ENCODE measurements around the gene SETBP1. TPM values are rescaled to one million over a fixed set of nuclear protein-coding genes. Genes with fewer than 3 reads are reported as not detected.

SETBP1 gene
- polyA plus RNA-seq, 6 donors from 2014 or later, result 6.0 to 20.2 (median 10.0) TPM

DNA sequence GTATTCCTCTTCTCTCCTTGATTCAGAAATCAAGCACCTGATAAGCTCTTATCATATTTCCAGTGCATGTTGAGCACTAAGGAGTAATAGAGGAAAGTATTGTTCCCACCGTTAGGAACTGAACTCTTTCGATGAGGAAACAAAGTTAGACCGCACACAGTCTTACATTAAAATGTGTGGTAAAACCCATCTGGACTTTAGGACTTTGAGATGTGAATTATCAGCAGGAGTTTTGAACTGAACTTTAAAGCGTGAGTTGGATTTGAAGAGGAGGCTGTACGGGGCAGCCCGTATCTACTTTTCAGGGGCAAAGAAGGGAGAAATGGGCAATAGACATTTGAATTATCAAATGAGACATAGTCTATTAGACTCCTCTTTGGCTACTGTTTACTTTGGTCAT is 134.4 kb downstream of the SETBP1 start:
- Mint-ChIP-seq H3K27me3 (no peaks in the 10 kb centered on the region), H3K27ac (peak overlapping the region in 3 of 6 donors; percentile 18 to 47 (median 39)), H3K4me1 (peaks cover 51 to 76% (median 56%) of the 10 kb centered on the region in 3 donors), H3K36me3 (peaks cover 8 to 16% of the 10 kb centered on the region in 2 donors), H3K9me3 (peaks cover 0 to 4% (median 0%) of the 10 kb centered on the region in 7 donors), H3K4me3 (no peak overlapping the region)
- no peak for ATAC-seq (ENCODE audit: low read depth in 2 of 2)
- DNase-seq, result no peak

DNA sequence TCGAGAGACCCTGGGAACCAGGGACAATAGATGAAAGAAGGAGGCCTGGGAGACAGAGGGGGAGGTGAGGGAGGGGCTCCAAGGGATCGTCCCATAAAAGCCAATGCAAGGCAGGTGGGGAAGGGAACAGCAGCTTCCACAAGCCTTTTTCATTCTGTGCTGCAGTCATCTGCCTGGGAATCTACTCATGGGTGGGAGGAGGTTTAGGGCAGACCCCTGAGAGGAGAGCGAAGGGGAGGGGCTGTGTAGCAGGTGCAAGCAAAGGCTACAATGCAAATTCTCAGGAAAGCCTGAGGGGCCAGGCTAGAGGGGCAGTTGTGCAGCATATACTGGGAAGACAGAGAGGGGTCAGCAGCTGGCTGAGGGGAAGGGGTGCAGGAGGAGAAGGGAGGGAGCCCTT is 135.4 kb downstream of the SETBP1 start:
- DNase-seq, result no peak
- H3K4me1 Mint-ChIP-seq, result peaks cover 52 to 77% (median 61%) of the 10 kb centered on the region in 3 donors
- ATAC-seq (ENCODE audit: low read depth in 2 of 2), result no peak
- no peaks in the 10 kb centered on the region for H3K27me3 Mint-ChIP-seq
- H3K27ac Mint-ChIP-seq, result peak overlapping the region in 1 of 6 donors; percentile 62
- peaks cover 8 to 10% of the 10 kb centered on the region in 2 donors for H3K36me3 Mint-ChIP-seq
- H3K4me3 Mint-ChIP-seq, result no peak overlapping the region
- H3K9me3 Mint-ChIP-seq, result peaks cover 0 to 4% (median 0%) of the 10 kb centered on the region in 7 donors

DNA sequence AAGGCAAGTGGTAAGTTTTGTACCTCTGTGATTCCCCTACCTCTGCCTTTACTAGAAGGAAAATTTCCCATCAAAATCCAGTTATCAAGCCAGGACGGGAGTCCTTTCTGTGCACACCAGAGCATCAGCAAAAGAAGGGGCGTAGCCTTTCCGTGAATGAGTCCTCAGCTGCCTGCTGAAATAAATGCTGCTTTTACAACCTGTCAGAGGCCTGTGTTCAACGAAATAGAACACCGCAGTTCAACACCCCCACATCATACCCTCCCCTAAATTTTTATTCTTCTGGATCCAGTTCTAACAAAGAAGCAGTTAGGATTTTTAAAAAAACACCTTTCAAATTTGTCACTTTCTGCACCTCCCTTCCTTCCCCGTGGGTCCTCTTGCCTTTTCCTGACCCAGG is 135.8 kb downstream of the SETBP1 start:
- no peak for ATAC-seq (ENCODE audit: low read depth in 2 of 2)
- no peak for DNase-seq
- peaks cover 5 to 14% of the 10 kb centered on the region in 2 donors for H3K36me3 Mint-ChIP-seq
- peak overlapping the region in 1 of 8 donors; percentile 75 for H3K4me3 Mint-ChIP-seq
- H3K9me3 Mint-ChIP-seq, result peaks cover 0 to 4% (median 0%) of the 10 kb centered on the region in 7 donors
- peaks cover 52 to 77% (median 65%) of the 10 kb centered on the region in 3 donors for H3K4me1 Mint-ChIP-seq
- peak overlapping the region in 2 of 6 donors; percentile 86 to 87 for H3K27ac Mint-ChIP-seq
- H3K27me3 Mint-ChIP-seq, result no peaks in the 10 kb centered on the region

DNA sequence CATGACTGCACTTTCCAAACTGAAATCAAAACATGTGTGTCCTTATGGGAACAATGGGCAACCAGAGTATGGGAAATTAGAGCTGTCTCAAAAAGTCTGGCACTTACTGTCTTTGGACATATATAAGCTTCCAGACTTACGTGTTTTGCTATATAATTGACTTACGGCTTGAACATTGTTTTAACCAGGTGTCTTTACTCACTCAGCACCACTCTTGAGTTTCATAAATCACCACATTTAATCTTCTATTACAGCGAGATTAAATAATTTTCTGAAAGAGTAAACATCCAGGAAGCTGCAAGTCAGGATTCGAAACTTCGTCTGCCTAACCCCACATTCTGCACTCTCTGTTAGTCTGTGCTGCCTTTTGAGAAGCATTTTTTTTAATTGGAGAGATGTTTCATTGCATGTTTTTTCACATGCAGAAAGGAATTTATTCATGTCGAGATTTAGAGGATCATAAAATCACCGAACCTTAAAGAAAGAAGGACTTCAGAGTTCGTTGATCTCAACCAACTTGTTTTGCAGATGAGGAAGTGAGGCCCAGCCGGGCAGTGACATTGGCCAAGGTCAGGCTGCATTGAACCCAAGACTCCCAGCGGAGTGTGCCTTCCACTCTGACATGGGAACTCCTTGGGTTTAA is 137.3 kb downstream of the SETBP1 start:
- DNase-seq, result no peak
- Mint-ChIP-seq H3K36me3 (peaks cover 13 to 25% of the 10 kb centered on the region in 2 donors), H3K27me3 (no peaks in the 10 kb centered on the region), H3K4me1 (peaks cover 53 to 81% (median 80%) of the 10 kb centered on the region in 3 donors), H3K9me3 (peaks cover 0 to 4% (median 0%) of the 10 kb centered on the region in 7 donors), H3K27ac (peak overlapping the region; percentile 14 to 95 (median 71)), H3K4me3 (peak overlapping the region in 7 of 8 donors; percentile 4 to 69 (median 49))
- peak; percentile 25 to 45 for ATAC-seq (ENCODE audit: low read depth in 2 of 2)

DNA sequence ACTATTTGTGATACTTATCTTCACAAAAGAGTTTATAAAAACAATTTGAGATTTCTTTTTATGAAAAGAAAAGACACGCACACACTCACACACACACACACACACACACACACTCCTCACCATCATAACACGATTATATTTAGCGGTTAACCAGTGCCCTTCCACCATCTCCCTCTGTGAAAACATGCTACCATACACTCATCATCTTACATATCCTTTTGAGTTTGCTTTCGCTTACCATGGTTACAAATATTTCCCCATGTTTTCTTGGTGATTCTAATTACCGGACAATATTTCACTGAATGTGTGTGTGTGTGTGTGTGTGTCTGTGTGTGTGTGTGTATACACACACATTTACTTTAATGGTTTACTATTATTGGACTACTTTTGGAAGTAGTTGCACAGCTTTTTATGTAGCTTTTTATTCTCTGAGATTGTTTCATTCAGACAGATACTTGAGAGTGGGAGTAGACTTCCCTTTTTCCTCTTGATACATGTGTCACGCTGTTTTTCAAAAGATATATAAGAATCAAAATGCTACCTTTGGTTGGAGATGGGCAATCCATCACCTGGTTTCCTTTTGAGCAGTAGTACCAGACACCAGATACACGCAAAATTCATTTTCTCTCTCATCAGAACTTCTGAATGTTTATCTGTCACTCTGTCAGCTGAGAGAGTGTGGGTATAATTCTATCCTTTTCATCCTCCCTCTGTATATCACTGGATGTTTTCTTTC is 138.1 kb downstream of the SETBP1 start:
- Mint-ChIP-seq H3K4me1 (peaks cover 60 to 89% (median 83%) of the 10 kb centered on the region in 3 donors), H3K27ac (peak overlapping the region; percentile 11 to 91 (median 46)), H3K9me3 (peaks cover 0 to 4% (median 0%) of the 10 kb centered on the region in 7 donors), H3K27me3 (no peaks in the 10 kb centered on the region), H3K4me3 (peak overlapping the region in 6 of 8 donors; percentile 4 to 82 (median 42)), H3K36me3 (peaks cover 13 to 25% of the 10 kb centered on the region in 2 donors)
- ATAC-seq (ENCODE audit: low read depth in 2 of 2) (peak; percentile 54 to 61), DNase-seq (no peak)

DNA sequence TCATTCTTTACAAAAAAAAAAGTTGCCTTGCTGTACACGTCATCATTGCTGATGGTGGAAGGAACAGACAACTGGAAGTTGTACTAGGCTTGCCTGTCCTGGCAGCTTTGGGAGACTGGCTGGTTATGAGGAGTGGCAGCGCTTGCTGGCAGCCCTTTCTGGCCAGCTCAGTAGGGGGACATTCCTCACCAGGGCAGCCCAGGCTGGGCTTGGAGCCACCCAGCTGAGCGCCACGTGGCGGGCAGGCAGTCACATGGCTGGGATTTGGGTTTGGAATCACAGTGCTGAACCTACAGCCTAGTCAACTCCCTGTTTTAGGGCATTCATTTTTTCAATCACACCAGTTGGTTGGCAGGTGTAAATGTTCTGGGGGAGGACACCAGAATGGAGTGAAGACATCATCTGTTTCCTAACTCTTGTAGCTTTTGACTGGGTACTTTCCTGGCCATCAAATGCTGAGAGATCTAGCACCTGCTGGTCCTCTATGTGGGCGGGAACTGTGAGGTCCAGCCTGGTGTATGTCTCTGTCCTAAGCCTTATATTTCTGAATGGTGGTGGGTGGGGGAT is 139.3 kb downstream of the SETBP1 start:
- peak overlapping the region in 1 of 8 donors; percentile 27 for H3K4me3 Mint-ChIP-seq
- H3K36me3 Mint-ChIP-seq, result peaks cover 13 to 25% of the 10 kb centered on the region in 2 donors
- no peaks in the 10 kb centered on the region for H3K27me3 Mint-ChIP-seq
- ATAC-seq (ENCODE audit: low read depth in 2 of 2) (no peak), DNase-seq (no peak)
- peaks cover 71 to 95% (median 88%) of the 10 kb centered on the region in 3 donors for H3K4me1 Mint-ChIP-seq
- peaks cover 0 to 4% (median 0%) of the 10 kb centered on the region in 7 donors for H3K9me3 Mint-ChIP-seq
- peak overlapping the region in 2 of 6 donors; percentile 9 to 57 for H3K27ac Mint-ChIP-seq

DNA sequence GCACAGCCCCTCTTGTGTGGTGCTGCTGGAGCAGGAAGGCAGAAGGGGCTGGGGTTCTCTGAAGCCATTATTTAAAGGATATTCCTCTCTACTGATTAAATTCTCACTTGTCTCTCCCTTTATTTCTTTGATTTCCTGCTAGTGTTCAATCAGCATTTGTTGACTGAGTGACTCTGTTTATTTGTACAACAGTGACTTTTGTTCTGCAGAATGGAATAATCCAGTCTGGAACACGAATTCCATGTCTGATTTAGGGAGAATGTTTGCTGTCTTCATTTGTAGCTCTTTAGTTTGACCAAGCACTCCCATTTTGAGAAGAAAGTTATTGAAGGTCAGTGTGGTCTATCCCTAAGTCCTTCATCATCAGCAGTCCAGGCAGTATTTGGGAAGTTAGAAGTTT is 141.2 kb downstream of the SETBP1 start:
- Mint-ChIP-seq H3K36me3 (peaks cover 13 to 20% of the 10 kb centered on the region in 2 donors), H3K27me3 (no peaks in the 10 kb centered on the region), H3K9me3 (peaks cover 0 to 4% (median 0%) of the 10 kb centered on the region in 7 donors), H3K4me1 (peaks cover 63 to 89% (median 85%) of the 10 kb centered on the region in 3 donors), H3K27ac (peak overlapping the region in 3 of 6 donors; percentile 41 to 63 (median 45)), H3K4me3 (no peak overlapping the region)
- no peak for DNase-seq
- ATAC-seq (ENCODE audit: low read depth in 2 of 2), result no peak

DNA sequence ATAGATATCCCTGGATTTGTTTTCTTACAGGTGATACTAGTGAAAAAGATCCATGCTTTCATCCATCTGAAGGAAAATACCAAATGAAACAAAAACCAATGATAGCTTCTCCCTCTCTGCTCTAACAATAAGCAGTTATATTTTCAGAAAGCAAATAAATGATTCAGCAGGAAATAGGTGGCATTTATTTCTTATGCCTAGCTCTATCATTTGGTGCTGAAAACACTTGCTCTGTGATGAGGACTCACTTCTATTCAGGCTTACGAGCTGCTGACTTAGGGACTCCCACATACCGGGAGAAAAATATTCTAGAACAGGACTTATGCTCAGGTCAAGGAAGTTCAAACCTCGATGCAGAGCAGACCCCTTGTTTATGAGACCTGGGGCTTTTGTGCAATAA is 142.6 kb downstream of the SETBP1 start:
- Mint-ChIP-seq H3K4me3 (peak overlapping the region in 3 of 8 donors; percentile 6 to 20 (median 12)), H3K36me3 (peaks cover 13 to 17% of the 10 kb centered on the region in 2 donors), H3K27me3 (no peaks in the 10 kb centered on the region), H3K4me1 (peaks cover 56 to 82% (median 82%) of the 10 kb centered on the region in 3 donors), H3K27ac (peak overlapping the region in 2 of 6 donors; percentile 31 to 48), H3K9me3 (peaks cover 0 to 4% (median 0%) of the 10 kb centered on the region in 7 donors)
- ATAC-seq (ENCODE audit: low read depth in 2 of 2) (no peak), DNase-seq (no peak)

DNA sequence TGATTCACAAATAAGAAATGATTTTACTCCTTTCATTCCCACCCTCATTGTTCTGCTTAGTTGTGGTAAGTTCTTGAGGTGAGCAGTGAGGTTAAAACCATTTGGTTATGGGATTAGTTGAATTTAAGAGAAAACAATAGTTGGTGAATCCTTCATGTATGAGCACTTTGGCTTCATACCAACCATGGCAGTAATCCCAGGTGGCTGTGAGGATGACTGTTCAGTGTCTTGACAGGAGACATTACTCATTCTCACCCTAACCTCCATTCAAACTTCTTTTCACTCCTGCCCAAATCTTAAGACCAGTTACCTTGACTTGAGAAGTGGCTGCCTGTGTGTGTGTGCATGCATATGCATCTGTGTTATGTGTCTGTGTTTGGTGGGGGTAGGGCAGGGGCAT is 143.1 kb downstream of the SETBP1 start:
- ATAC-seq (ENCODE audit: low read depth in 2 of 2), result no peak
- Mint-ChIP-seq H3K4me3 (peak overlapping the region in 3 of 8 donors; percentile 20 to 50 (median 22)), H3K27ac (peak overlapping the region in 4 of 6 donors; percentile 5 to 34 (median 20))

DNA sequence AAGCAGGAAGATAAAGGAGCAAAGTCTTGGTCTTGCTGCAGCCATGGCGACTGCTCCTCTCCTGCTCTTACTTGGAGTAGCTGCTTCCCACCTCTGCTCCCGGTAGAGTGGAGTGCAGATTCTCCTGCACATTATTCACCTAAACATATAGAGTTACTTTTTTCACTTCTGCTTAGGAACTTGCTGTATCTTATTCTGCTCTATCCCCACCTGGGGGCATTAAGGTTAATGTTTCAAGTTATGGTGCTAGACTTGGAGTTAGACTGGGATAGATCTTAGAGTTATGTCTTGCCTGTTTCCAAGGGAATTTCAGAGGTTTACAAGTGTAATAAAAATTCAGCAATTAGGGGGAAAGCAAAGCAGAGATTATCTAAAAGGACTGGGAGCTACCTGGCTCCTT is 144.2 kb downstream of the SETBP1 start:
- H3K4me3 Mint-ChIP-seq, result no peak overlapping the region
- DNase-seq (no peak), ATAC-seq (ENCODE audit: low read depth in 2 of 2) (peak in 1 of 2 donors; percentile 58)
- H3K9me3 Mint-ChIP-seq, result no peaks in the 10 kb centered on the region
- peaks cover 8 to 17% of the 10 kb centered on the region in 2 donors for H3K36me3 Mint-ChIP-seq
- H3K27me3 Mint-ChIP-seq, result no peaks in the 10 kb centered on the region
- peak overlapping the region in 3 of 6 donors; percentile 34 to 82 (median 76) for H3K27ac Mint-ChIP-seq
- peaks cover 46 to 72% (median 70%) of the 10 kb centered on the region in 3 donors for H3K4me1 Mint-ChIP-seq

More for the DNA sequence above, 143.1 kb downstream of the SETBP1 start:
- Mint-ChIP-seq H3K4me1 (peaks cover 52 to 79% (median 77%) of the 10 kb centered on the region in 3 donors), H3K27me3 (no peaks in the 10 kb centered on the region), H3K9me3 (peaks cover 0 to under 1% (median 0%) of the 10 kb centered on the region in 7 donors), H3K36me3 (peaks cover 13 to 17% of the 10 kb centered on the region in 2 donors)
- no peak for DNase-seq

DNA sequence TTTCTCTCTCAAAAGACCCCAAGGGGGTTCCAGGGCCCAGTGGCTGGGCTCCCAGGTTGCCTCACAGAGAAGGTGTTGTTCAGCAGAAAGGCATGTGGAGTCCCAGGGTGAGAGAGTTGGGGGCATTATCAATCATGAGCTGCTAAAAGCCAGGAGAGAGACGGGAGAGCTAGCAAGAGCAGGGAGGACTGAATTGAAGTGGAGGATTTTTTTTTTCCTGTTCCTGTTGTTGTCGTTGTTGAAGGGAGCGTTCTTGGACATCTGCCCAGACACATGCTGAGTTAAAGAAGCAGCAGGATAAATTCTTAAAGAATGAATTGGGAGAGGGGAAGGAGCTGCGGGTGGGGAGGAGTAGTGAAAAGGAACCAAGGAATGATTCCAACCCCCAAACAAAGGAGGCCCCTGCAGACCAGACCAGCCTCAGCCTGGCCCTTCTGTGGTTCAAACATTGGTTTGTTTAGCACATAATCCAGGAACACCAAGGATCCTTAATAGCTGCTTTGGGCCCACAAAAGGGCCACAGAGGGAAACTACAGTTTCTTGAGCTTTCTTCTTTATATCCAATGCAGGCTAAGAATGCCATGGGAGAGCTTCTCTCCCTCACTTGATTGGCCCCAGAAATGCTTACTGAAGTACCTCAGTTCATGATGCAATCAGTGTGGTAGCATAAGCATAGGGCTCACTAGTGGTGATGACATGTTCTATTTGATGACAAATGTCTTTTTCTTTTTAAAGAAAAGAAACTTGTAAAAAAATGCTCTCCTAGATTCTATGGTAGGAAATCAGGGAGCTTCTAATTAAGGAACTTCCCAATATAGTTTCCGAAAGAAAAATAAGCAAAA is 146.0 kb downstream of the SETBP1 start:
- Mint-ChIP-seq H3K9me3 (no peaks in the 10 kb centered on the region), H3K4me3 (peak overlapping the region in 1 of 8 donors; percentile 17), H3K27me3 (no peaks in the 10 kb centered on the region), H3K36me3 (peaks cover 8 to 9% of the 10 kb centered on the region in 2 donors), H3K27ac (peak overlapping the region in 4 of 6 donors; percentile 20 to 82 (median 60)), H3K4me1 (peaks cover 38 to 68% (median 60%) of the 10 kb centered on the region in 3 donors)
- ATAC-seq (ENCODE audit: low read depth in 2 of 2) (no peak), DNase-seq (no peak)

DNA sequence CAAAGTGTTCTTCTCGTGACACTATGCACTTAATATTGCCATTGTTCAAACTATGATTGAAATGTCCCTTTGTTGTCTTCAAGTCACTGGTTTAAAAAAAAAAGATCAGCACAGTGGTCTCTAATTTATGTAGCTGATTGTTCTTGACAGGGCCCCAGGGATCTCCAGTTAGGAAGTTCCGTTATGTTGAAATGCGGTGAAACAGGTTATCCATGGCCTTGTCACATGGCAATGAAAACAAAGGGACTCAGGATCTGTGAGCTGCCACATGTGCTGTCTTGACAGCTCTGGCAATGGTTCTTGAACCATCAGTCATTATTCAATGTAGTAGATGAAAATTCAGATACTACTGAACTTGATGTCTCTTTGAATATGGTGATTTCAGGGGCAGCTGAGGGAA is 147.4 kb downstream of the SETBP1 start:
- H3K36me3 Mint-ChIP-seq, result no peaks in the 10 kb centered on the region
- DNase-seq (no peak), ATAC-seq (ENCODE audit: low read depth in 2 of 2) (no peak)
- H3K4me3 Mint-ChIP-seq, result no peak overlapping the region
- H3K9me3 Mint-ChIP-seq, result no peaks in the 10 kb centered on the region
- peaks cover 44 to 70% (median 50%) of the 10 kb centered on the region in 3 donors for H3K4me1 Mint-ChIP-seq
- no peaks in the 10 kb centered on the region for H3K27me3 Mint-ChIP-seq
- H3K27ac Mint-ChIP-seq, result peak overlapping the region in 1 of 6 donors; percentile 5

Data from naive B cell (primary cell).